A549 (cell line): Measurements from ENCODE around the gene MINDY4.

Experiments
- CEBPB ChIP-seq, 2 experiments: fragments of >200 bp in 1 of 2; sonication (Bioruptor Twin) in 1 of 2; formaldehyde crosslinking in 1 of 2; IDR thresholded peaks; 2 replicates each; pipeline ENCODE4 v1.6.1; 2012 to 2016
- EP300 ChIP-seq, 2 experiments: fragments of >200 bp; sonication (Bioruptor Twin); formaldehyde crosslinking; IDR thresholded peaks; 2 replicates in 1 of 2; 3 replicates in 1 of 2; pipeline ENCODE4 v1.6.1; 2016 to 2017
- JUN ChIP-seq, 2 experiments: fragments of >200 bp; sonication (Bioruptor Twin); formaldehyde crosslinking; IDR thresholded peaks; 2 replicates in 1 of 2; 3 replicates in 1 of 2; pipeline ENCODE4 v1.6.1; 2016 to 2017
- POLR2A ChIP-seq: IDR thresholded peaks from 2 replicates; pipeline ENCODE4 v1.6.1; 2012; ENCODE audit warnings: mild to moderate bottlenecking, low read length
- POLR2AphosphoS2 ChIP-seq: conservative IDR thresholded peaks from 2 replicates; pipeline ENCODE4 v1.6.1; 2012; ENCODE audit warnings: low read length, improper control_type of control experiment, inconsistent platforms
- TF ChIP-seq, protein P1 (sequence below): IDR thresholded peaks from 2 replicates; pipeline ENCODE4 v1.6.1; 2012
- TF ChIP-seq, protein P2 (sequence below): fragments of >200 bp; sonication (Bioruptor Twin); formaldehyde crosslinking; IDR thresholded peaks from 3 replicates; pipeline ENCODE4 v1.5.1; 2016
- TF ChIP-seq, protein P3 (sequence below): fragments of 200-600 bp; sonication (generic); IDR thresholded peaks from 2 replicates; pipeline ENCODE4 v1.6.1; 2016; ENCODE audit warnings: antibody characterized with exemption, mild to moderate bottlenecking, moderate library complexity

DNA sequence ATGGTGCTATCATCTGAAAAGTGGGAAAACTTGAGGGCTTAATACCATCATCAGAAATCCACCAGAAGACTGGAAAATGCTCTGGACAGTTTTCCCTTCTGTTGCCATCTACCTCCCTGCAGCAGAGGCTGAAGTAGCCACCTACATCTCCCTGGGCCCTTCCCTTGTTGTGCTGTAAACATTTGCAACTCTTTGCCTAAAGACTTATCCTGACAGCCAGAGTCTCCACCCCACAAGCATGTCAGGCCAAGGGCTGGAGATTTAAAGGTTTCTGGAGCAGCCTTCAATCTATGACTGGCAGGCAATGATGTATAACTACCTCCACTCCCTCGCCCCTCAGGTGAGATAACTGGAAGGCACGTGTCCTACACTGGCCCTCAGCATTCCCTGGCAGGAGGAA is 49.0 kb upstream of the MINDY4 start:
- TF ChIP-seq, protein P1, sequence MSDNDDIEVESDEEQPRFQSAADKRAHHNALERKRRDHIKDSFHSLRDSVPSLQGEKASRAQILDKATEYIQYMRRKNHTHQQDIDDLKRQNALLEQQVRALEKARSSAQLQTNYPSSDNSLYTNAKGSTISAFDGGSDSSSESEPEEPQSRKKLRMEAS = no peak
- TF ChIP-seq JUN (IDR thresholded peaks at IDR 0.05) (no peak), POLR2AphosphoS2 (no peak), POLR2A (no peak), EP300 (IDR thresholded peaks at IDR 0.05) (no peak), CEBPB (IDR thresholded peaks at IDR 0.05) (no peak)
- TF ChIP-seq, protein P2, sequence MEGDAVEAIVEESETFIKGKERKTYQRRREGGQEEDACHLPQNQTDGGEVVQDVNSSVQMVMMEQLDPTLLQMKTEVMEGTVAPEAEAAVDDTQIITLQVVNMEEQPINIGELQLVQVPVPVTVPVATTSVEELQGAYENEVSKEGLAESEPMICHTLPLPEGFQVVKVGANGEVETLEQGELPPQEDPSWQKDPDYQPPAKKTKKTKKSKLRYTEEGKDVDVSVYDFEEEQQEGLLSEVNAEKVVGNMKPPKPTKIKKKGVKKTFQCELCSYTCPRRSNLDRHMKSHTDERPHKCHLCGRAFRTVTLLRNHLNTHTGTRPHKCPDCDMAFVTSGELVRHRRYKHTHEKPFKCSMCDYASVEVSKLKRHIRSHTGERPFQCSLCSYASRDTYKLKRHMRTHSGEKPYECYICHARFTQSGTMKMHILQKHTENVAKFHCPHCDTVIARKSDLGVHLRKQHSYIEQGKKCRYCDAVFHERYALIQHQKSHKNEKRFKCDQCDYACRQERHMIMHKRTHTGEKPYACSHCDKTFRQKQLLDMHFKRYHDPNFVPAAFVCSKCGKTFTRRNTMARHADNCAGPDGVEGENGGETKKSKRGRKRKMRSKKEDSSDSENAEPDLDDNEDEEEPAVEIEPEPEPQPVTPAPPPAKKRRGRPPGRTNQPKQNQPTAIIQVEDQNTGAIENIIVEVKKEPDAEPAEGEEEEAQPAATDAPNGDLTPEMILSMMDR = no peak
- TF ChIP-seq, protein P3, sequence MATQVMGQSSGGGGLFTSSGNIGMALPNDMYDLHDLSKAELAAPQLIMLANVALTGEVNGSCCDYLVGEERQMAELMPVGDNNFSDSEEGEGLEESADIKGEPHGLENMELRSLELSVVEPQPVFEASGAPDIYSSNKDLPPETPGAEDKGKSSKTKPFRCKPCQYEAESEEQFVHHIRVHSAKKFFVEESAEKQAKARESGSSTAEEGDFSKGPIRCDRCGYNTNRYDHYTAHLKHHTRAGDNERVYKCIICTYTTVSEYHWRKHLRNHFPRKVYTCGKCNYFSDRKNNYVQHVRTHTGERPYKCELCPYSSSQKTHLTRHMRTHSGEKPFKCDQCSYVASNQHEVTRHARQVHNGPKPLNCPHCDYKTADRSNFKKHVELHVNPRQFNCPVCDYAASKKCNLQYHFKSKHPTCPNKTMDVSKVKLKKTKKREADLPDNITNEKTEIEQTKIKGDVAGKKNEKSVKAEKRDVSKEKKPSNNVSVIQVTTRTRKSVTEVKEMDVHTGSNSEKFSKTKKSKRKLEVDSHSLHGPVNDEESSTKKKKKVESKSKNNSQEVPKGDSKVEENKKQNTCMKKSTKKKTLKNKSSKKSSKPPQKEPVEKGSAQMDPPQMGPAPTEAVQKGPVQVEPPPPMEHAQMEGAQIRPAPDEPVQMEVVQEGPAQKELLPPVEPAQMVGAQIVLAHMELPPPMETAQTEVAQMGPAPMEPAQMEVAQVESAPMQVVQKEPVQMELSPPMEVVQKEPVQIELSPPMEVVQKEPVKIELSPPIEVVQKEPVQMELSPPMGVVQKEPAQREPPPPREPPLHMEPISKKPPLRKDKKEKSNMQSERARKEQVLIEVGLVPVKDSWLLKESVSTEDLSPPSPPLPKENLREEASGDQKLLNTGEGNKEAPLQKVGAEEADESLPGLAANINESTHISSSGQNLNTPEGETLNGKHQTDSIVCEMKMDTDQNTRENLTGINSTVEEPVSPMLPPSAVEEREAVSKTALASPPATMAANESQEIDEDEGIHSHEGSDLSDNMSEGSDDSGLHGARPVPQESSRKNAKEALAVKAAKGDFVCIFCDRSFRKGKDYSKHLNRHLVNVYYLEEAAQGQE = no peak
